NT2/D1 (cell line): Measurements from ENCODE around the gene GRB14.

Experiments
- DNase-seq: peaks from one replicate; pipeline ENCODE4 v3.0.0-alpha.2; 2011; ENCODE audit warnings: low read depth, low spot score
- H3K27me3 ChIP-seq: 2 replicates; pipeline ENCODE4 v1.6.0; 2011; ENCODE audit warnings: mild to moderate bottlenecking; ENCODE audit not compliant: insufficient read length, insufficient read depth
- H3K36me3 ChIP-seq: 2 replicates; pipeline ENCODE4 v1.6.1; 2011; ENCODE audit warnings: mild to moderate bottlenecking, low read length, mixed read lengths; ENCODE audit not compliant: insufficient read depth, insufficient read length
- H3K4me1 ChIP-seq: 2 replicates; pipeline ENCODE4 v1.5.1; 2011; ENCODE audit not compliant: insufficient read depth, insufficient read length
- H3K4me3 ChIP-seq: 2 replicates; pipeline ENCODE4 v1.5.1; 2011; ENCODE audit warnings: low read depth; ENCODE audit not compliant: insufficient read length
- H3K9ac ChIP-seq: 2 replicates; pipeline ENCODE4 v1.6.0; 2011; ENCODE audit warnings: low read depth; ENCODE audit not compliant: insufficient read length
- H3K9me3 ChIP-seq: 2 replicates; pipeline ENCODE4 v1.5.1; 2011; ENCODE audit warnings: mild to moderate bottlenecking, low read length; ENCODE audit not compliant: insufficient read depth
- SUZ12 ChIP-seq: IDR thresholded peaks from 2 replicates; pipeline ENCODE4 v1.6.1; 2011; ENCODE audit not compliant: insufficient read length, insufficient read depth; ENCODE audit errors: extremely low read depth
- YY1 ChIP-seq: IDR thresholded peaks from 2 replicates; pipeline ENCODE4 v1.6.1; 2011; ENCODE audit not compliant: insufficient read length, insufficient read depth
- ZNF274 ChIP-seq: IDR thresholded peaks from 2 replicates; pipeline ENCODE4 v1.6.1; 2011; ENCODE audit warnings: mild to moderate bottlenecking, low read depth, low read length

Gene GRB14

DNA sequence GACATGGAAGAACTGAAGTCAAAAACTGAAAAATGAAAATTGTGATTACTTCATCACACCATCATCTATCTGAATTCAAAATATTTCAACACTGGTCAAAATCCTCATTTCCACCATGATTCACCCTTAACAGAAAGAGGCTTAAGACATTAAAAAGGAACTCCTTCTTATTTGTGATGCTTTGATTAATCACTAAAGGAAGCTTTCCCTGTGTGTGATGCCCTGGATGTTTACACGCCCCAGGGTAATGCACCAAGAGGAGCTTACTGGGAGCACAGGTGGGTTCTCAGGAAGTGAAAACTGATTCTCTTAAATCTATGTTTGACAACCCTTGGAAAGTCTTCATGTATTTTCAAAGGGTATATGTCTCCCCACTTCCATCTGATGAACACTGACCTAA, 11.5 kb downstream of the GRB14 start:
- Histone ChIP-seq H3K9me3 (no peaks in the 10 kb centered on the region), H3K27me3 (no peaks in the 10 kb centered on the region), H3K9ac (no peak overlapping the region), H3K4me3 (no peak overlapping the region), H3K4me1 (no peaks in the 10 kb centered on the region), H3K36me3 (no peaks in the 10 kb centered on the region)
- TF ChIP-seq SUZ12 (no peak), YY1 (no peak), ZNF274 (no peak)
- no peak for DNase-seq

DNA sequence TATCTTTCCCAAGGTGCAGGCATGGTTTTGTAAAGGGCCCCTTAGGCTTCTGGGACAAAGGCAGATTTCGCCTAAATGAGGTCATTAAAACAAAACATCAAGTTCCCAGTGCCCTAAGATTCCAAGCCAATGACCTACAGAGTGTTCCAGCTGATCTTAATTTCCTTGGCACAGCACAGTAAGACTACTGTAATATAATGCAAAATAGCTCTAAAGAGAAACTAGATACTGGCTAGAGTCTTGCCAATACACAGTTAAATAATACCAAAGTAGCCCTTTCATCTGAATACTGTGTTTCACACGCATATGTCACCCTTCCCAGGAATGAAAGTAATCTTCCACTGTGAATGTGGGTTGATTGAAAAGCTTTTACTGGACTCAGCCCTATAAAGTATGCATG, 14.7 kb downstream of the GRB14 start:
- DNase-seq, result no peak
- Histone ChIP-seq H3K36me3 (no peaks in the 10 kb centered on the region), H3K9me3 (no peaks in the 10 kb centered on the region), H3K9ac (no peak overlapping the region), H3K4me1 (no peaks in the 10 kb centered on the region), H3K27me3 (no peaks in the 10 kb centered on the region), H3K4me3 (no peak overlapping the region)
- TF ChIP-seq YY1 (no peak), ZNF274 (no peak), SUZ12 (no peak)

DNA sequence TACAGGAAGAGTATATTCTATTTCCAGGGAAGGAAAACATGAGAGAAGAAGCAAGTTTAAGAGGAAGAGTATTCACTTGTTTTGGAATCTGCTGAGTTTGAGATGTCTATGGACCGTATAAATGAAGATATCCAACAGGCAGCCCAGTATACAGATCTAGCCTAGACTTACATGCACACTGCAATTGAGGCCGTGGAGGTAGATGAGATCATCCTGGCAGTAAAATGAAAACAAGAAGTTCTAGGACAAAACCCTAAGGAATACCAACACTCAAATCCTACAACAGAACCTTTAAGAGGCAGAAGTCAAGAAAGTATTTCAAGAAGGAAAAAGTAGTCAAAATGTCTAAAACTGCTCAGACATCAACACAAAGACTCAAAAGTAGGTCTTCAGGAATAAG, 16.0 kb downstream of the GRB14 start:
- H3K27me3 ChIP-seq, result no peaks in the 10 kb centered on the region
- H3K4me1 ChIP-seq, result no peaks in the 10 kb centered on the region
- no peak overlapping the region for H3K4me3 ChIP-seq
- DNase-seq, result no peak
- no peaks in the 10 kb centered on the region for H3K9me3 ChIP-seq
- no peak overlapping the region for H3K9ac ChIP-seq
- H3K36me3 ChIP-seq, result no peaks in the 10 kb centered on the region
- no peak for TF ChIP-seq ZNF274
- no peak for TF ChIP-seq SUZ12
- TF ChIP-seq YY1, result no peak

DNA sequence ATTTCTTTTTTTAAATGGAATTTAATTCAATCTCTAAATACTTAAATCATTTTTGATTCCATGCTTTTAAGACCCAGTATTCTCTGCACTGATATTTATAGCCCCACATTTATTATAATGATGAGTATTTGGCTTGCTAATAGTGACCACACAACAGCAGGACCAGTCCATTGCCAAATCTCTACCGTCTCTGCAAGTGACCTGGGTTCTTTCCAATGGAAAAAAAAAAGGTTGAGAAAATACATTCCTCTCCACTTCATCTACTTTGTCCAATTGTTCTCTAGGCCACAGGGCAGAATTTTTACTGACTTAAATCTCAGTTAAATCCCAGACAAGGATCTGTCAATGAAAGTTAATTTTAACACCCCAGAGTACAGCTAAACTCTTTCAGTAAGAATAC, 20.5 kb downstream of the GRB14 start:
- Histone ChIP-seq H3K4me1 (no peaks in the 10 kb centered on the region), H3K27me3 (no peaks in the 10 kb centered on the region), H3K9me3 (no peaks in the 10 kb centered on the region), H3K4me3 (no peak overlapping the region), H3K36me3 (no peaks in the 10 kb centered on the region), H3K9ac (no peak overlapping the region)
- TF ChIP-seq SUZ12 (no peak), YY1 (no peak), ZNF274 (no peak)
- no peak for DNase-seq

- TF ChIP-seq YY1 (no peak), SUZ12 (no peak), ZNF274 (no peak)
- Histone ChIP-seq H3K27me3 (no peaks in the 10 kb centered on the region), H3K36me3 (no peaks in the 10 kb centered on the region), H3K4me3 (no peak overlapping the region), H3K9me3 (no peaks in the 10 kb centered on the region), H3K4me1 (no peaks in the 10 kb centered on the region), H3K9ac (no peak overlapping the region)
- DNase-seq, result peak; percentile 62
Observed at GRCh38 chr2:164599954-164600589, 21.2 kb downstream of the GRB14 start.

DNA sequence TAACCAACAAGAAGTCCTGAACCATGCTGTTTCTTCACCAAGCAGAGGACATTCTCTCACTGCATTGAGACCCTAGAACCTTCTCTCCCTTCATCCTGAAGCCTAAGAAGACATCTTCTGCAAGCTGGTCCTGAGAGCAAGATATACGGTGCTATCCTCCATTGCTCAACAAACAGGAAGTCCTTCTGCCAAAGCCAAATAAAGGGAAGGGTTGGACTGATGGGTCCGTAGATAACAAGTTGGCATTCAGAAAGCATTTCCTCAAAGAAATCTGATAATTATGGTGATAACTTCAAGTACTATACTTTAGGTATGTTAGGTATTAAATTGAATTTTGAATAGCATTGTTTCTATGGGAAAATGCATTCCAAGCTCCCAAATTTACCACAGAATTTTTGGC, 23.3 kb downstream of the GRB14 start:
- no peak for DNase-seq
- no peaks in the 10 kb centered on the region for H3K27me3 ChIP-seq
- H3K9ac ChIP-seq, result no peak overlapping the region
- no peaks in the 10 kb centered on the region for H3K4me1 ChIP-seq
- TF ChIP-seq ZNF274 (no peak), YY1 (no peak), SUZ12 (no peak)
- H3K9me3 ChIP-seq, result no peaks in the 10 kb centered on the region
- no peaks in the 10 kb centered on the region for H3K36me3 ChIP-seq
- H3K4me3 ChIP-seq, result no peak overlapping the region

- no peak for TF ChIP-seq YY1
- no peak for TF ChIP-seq ZNF274
- no peak for TF ChIP-seq SUZ12
- no peaks in the 10 kb centered on the region; the same call in 1 of the 2 replicates for H3K9me3 ChIP-seq
- no peaks in the 10 kb centered on the region for H3K4me1 ChIP-seq
- no peaks in the 10 kb centered on the region for H3K36me3 ChIP-seq
- no peak overlapping the region for H3K9ac ChIP-seq
- no peaks in the 10 kb centered on the region for H3K27me3 ChIP-seq
- no peak for DNase-seq
- H3K4me3 ChIP-seq, result no peak overlapping the region
Observed at GRCh38 chr2:164595031-164595430, 26.3 kb downstream of the GRB14 start.

DNA sequence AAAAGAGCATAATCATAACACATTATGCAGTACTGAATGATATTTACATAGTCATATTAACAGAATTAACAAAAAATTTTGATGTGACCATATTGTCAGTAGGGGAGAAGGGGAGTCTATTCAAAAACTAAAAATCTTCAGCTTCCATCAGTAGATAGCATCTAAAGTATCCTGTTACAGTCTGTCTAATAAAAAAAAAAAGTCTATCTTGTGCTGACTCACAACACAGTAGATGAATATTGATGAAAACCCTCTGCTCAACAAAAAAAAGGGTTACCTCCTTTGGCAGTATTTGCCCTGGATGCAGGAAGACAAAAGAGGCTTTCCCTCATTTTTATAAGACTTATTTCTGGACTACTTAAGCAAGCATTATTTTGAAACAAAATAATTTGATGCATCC, 27.3 kb downstream of the GRB14 start:
- no peaks in the 10 kb centered on the region for H3K36me3 ChIP-seq
- TF ChIP-seq YY1, result no peak
- DNase-seq, result no peak
- no peak overlapping the region for H3K4me3 ChIP-seq
- H3K9ac ChIP-seq, result no peak overlapping the region
- H3K27me3 ChIP-seq, result no peaks in the 10 kb centered on the region
- H3K9me3 ChIP-seq, result no peaks in the 10 kb centered on the region; the same call in 1 of the 2 replicates
- H3K4me1 ChIP-seq, result no peaks in the 10 kb centered on the region
